Measurements from ENCODE around the gene TTLL5. TPM values are rescaled to one million over a fixed set of nuclear protein-coding genes. Genes with fewer than 3 reads are reported as not detected.

Gene TTLL5
- polyA plus RNA-seq, 2 of the 4 experiments (the other 2 are of a cell fraction): 18.8 to 23.7 TPM

DNA sequence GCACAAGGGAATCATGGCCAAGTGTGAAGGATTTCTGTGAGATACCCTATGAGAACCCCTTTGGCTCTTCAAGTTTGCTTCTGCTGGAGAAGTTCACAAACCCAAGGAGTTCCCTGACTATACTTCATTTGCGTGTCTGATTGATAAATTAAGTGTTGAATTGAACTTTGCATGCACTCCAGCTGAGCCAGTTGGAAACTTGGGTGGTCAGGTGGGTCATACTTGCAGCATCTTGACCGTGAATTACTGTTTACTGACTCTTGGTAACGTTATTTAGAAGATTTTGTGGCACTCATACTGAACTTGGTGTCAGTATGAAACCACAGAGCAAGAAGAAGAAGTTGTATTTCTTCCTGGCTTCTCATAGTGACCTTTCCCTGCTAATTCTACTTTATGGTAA lies 243.3 kb downstream of the TTLL5 start (continued):
- no peak for TF ChIP-seq PBX3 (IDR thresholded peaks at IDR 0.05)

- 71% methylated on average over 7 of the region's 7 CpGs for WGBS (ENCODE audit: missing lambda C conversion rate)
- no peaks in the 10 kb centered on the region for H3K4me1 ChIP-seq
- no peaks in the 10 kb centered on the region for H3K9me3 ChIP-seq
- no peak overlapping the region for H3K4me3 ChIP-seq
- no peak overlapping the region for H3K27ac ChIP-seq
- no peak for ATAC-seq
- TF ChIP-seq USF2 (IDR thresholded peaks at IDR 0.05) (no peak), FOSL2 (IDR thresholded peaks at IDR 0.05) (no peak), FOSL2 (CRISPR knock-in tag; IDR thresholded peaks at IDR 0.05) (no peak), EHF (CRISPR knock-in tag; IDR thresholded peaks at IDR 0.05) (no peak), HMGXB4 (CRISPR knock-in tag; IDR thresholded peaks at IDR 0.05; ENCODE audit: borderline replicate concordance) (no peak), ZNF302 (CRISPR knock-in tag; IDR thresholded peaks at IDR 0.05) (no peak), CBX8 (IDR thresholded peaks at IDR 0.05) (no peak), BHLHE40 (IDR thresholded peaks at IDR 0.05; ENCODE audit: low read depth, low read length) (no peak), GATA3 (IDR thresholded peaks at IDR 0.05; ENCODE audit: borderline replicate concordance) (no peak), RAD21 (conservative IDR thresholded peaks at IDR 0.05 in 1 of 2, IDR thresholded peaks at IDR 0.05 in 1 of 2) (no peak), HDAC2 (IDR thresholded peaks at IDR 0.05) (no peak), FOSB (CRISPR knock-in tag; IDR thresholded peaks at IDR 0.05) (no peak), MAFK (IDR thresholded peaks at IDR 0.05; ENCODE audit: partially characterized antibody) (no peak)
- TF ChIP-seq, protein P1, sequence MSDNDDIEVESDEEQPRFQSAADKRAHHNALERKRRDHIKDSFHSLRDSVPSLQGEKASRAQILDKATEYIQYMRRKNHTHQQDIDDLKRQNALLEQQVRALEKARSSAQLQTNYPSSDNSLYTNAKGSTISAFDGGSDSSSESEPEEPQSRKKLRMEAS (IDR thresholded peaks at IDR 0.05): no peak
- no peak overlapping the region for H3K4me2 ChIP-seq
- POLR2A ChIA-PET: no interaction called here
- no peak for FAIRE-seq
- CTCF ChIA-PET: interaction anchor here (0.7 to 11.0 kb wide), 16 partner anchors 7 to 251 kb away, joined by 3 to 145 read pairs (median 9); partner anchors contain the start of genes IFT43 and TGFB3
- DNase-seq (ENCODE audit: low read depth in 1 of 2, low spot score in 1 of 2): no peak
These were observed 244.3 kb downstream of the TTLL5 start for GRCh38 chr14:75905147-75905904.

GRCh38 chr14:75906228-75906627 lies 245.2 kb downstream of the TTLL5 start:
- DNase-seq (ENCODE audit: low read depth in 1 of 2, low spot score in 1 of 2) (no peak), FAIRE-seq (no peak), ATAC-seq (no peak)
- 65% methylated on average over 5 of the region's 5 CpGs for WGBS (ENCODE audit: missing lambda C conversion rate)
- TF ChIP-seq NFE2L2 (conservative IDR thresholded peaks at IDR 0.05; ENCODE audit: low read length): no peak
- no peaks in the 10 kb centered on the region for H3K9me3 ChIP-seq
- no peak overlapping the region for H3K4me2 ChIP-seq
- no peak overlapping the region for H3K27ac ChIP-seq
- no peak overlapping the region for H3K4me3 ChIP-seq
- ChIA-PET POLR2A (interaction anchor here (0.6 kb wide), 1 partner anchor 37 kb away, joined by 3 read pairs; no protein-coding TSS in a partner anchor), CTCF (interaction anchor here (0.7 to 11.0 kb wide), 34 partner anchors 8 to 460 kb away, joined by 3 to 145 read pairs (median 6); partner anchors contain the start of genes IFT43 and TGFB3)
- H3K4me1 ChIP-seq: no peaks in the 10 kb centered on the region

DNA sequence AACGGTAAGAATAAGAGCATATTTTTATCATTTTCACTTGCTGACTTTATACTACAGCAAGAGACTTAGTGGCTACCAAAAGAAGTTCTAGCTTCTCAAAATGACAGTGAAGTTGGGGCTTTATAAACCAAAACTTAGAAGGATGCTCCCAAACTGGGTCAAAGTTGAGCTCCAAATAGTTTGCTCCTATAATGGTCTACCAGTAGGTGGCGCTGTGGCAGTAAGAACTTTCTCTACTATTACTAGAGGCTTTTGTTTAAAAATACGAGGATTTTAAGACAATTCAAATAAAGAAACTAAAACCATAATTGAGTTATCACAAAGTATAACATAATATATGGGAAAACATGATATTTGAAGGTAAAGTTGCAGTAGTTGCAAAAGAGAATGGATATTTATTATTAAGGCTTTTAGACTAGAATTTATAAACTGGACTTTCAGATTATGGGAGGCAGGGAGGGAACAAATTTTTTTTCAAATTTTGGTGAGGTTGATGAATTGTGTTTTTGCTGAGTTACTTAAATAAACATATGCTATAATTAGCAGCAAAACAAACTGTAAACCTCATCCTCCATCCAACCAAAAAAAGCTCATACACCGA lies 245.7 kb downstream of the TTLL5 start:
- Histone ChIP-seq H3K4me1 (no peaks in the 10 kb centered on the region), H3K4me3 (no peak overlapping the region), H3K27ac (no peak overlapping the region), H3K4me2 (no peak overlapping the region), H3K9me3 (no peaks in the 10 kb centered on the region)
- ChIA-PET POLR2A (interaction anchor here (0.6 kb wide), 1 partner anchor 38 kb away, joined by 3 read pairs; no protein-coding TSS in a partner anchor), CTCF (interaction anchor here (0.7 to 11.0 kb wide), 43 partner anchors 9 to 809 kb away, joined by 3 to 145 read pairs (median 4); partner anchors contain the start of genes IFT43 and TGFB3)
- TF ChIP-seq MYC (IDR thresholded peaks at IDR 0.05; ENCODE audit: borderline replicate concordance, low read length) (no peak), SMC3 (IDR thresholded peaks at IDR 0.05) (peak; percentile 52; the same call in 2 of the 3 replicates), RAD21 (conservative IDR thresholded peaks at IDR 0.05 in 1 of 2, IDR thresholded peaks at IDR 0.05 in 1 of 2) (peak; percentile 58 to 60)
- TF ChIP-seq, protein P2, sequence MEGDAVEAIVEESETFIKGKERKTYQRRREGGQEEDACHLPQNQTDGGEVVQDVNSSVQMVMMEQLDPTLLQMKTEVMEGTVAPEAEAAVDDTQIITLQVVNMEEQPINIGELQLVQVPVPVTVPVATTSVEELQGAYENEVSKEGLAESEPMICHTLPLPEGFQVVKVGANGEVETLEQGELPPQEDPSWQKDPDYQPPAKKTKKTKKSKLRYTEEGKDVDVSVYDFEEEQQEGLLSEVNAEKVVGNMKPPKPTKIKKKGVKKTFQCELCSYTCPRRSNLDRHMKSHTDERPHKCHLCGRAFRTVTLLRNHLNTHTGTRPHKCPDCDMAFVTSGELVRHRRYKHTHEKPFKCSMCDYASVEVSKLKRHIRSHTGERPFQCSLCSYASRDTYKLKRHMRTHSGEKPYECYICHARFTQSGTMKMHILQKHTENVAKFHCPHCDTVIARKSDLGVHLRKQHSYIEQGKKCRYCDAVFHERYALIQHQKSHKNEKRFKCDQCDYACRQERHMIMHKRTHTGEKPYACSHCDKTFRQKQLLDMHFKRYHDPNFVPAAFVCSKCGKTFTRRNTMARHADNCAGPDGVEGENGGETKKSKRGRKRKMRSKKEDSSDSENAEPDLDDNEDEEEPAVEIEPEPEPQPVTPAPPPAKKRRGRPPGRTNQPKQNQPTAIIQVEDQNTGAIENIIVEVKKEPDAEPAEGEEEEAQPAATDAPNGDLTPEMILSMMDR (IDR thresholded peaks at IDR 0.05): peak; percentile 89
- TF ChIP-seq, protein P3, sequence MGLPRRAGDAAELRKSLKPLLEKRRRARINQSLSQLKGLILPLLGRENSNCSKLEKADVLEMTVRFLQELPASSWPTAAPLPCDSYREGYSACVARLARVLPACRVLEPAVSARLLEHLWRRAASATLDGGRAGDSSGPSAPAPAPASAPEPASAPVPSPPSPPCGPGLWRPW (IDR thresholded peaks at IDR 0.05): no peak
- peak; percentile 48 to 54 for DNase-seq (ENCODE audit: low read depth in 1 of 2, low spot score in 1 of 2)
- no peak for FAIRE-seq
- 51% methylated on average over 4 of the region's 4 CpGs for WGBS (ENCODE audit: missing lambda C conversion rate)
- ATAC-seq: peak; percentile 54 to 71; a peak in 3 of 6 replicates

All from A549 (cell line).